Measurements from ENCODE around the gene RNF151.

RNF151 gene

DNA sequence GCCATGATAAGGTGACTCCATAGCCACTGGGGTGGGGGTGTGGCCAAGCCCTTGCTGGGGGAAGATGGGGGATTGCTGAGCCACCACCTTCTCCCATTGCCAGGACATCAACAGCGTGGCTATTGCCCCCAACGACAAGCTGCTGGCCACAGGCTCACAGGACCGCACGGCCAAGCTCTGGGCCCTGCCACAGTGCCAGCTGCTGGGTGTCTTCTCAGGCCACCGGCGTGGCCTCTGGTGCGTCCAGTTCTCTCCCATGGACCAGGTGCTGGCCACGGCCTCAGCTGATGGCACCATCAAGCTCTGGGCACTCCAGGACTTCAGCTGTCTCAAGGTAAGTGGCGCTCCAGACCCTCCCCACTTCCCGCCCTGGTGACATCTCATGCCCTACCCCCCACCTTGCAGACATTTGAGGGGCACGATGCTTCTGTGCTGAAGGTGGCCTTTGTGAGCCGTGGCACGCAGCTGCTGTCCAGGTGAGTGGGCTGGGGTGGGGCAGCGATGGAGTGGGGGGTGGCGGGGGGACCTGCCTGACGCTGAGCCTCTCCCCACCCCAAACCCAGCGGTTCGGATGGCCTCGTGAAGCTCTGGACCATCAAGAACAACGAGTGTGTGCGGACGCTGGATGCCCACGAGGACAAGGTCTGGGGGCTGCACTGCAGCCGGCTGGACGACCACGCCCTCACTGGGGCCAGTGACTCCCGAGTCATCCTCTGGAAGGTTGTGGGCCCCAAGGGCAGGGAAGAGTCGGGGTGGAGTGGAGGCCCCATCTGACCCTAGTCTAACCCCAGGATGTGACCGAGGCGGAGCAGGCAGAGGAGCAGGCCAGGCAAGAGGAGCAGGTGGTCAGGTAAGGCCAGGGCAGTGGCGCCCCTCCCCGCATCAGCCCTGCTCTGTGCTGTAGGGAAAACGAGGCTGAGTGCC lies 10.6 kb downstream of the RNF151 start:
- no peak overlapping the region for H3K4me3 ChIP-seq (ENCODE audit: low read depth, low read length)
- no peak for DNase-seq (ENCODE audit: low read depth)
- TF ChIP-seq, protein P1, sequence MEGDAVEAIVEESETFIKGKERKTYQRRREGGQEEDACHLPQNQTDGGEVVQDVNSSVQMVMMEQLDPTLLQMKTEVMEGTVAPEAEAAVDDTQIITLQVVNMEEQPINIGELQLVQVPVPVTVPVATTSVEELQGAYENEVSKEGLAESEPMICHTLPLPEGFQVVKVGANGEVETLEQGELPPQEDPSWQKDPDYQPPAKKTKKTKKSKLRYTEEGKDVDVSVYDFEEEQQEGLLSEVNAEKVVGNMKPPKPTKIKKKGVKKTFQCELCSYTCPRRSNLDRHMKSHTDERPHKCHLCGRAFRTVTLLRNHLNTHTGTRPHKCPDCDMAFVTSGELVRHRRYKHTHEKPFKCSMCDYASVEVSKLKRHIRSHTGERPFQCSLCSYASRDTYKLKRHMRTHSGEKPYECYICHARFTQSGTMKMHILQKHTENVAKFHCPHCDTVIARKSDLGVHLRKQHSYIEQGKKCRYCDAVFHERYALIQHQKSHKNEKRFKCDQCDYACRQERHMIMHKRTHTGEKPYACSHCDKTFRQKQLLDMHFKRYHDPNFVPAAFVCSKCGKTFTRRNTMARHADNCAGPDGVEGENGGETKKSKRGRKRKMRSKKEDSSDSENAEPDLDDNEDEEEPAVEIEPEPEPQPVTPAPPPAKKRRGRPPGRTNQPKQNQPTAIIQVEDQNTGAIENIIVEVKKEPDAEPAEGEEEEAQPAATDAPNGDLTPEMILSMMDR (IDR thresholded peaks at IDR 0.05; ENCODE audit: insufficient read depth, low read depth, low read length, missing control alignments): no peak

DNA sequence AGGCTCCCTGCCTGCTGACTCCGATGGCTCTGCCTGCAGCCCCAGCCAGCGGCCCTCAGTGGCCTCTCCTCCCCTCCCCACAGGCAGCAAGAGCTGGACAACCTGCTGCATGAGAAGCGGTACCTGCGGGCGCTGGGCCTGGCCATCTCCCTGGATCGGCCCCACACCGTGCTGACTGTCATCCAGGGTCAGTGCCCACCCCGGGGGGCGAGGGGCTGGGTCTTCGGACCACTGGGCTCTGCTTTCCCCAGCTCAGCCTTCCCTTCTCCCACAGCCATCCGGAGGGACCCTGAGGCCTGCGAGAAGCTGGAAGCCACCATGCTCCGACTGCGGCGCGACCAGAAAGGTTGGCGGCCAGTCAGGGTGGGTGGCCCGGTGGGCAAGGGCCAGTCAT lies 11.2 kb downstream of the RNF151 start:
- H3K4me3 ChIP-seq (ENCODE audit: low read depth, low read length): no peak overlapping the region
- DNase-seq (ENCODE audit: low read depth): no peak
- TF ChIP-seq, protein P1 (IDR thresholded peaks at IDR 0.05; ENCODE audit: insufficient read depth, low read depth, low read length, missing control alignments): no peak

DNA sequence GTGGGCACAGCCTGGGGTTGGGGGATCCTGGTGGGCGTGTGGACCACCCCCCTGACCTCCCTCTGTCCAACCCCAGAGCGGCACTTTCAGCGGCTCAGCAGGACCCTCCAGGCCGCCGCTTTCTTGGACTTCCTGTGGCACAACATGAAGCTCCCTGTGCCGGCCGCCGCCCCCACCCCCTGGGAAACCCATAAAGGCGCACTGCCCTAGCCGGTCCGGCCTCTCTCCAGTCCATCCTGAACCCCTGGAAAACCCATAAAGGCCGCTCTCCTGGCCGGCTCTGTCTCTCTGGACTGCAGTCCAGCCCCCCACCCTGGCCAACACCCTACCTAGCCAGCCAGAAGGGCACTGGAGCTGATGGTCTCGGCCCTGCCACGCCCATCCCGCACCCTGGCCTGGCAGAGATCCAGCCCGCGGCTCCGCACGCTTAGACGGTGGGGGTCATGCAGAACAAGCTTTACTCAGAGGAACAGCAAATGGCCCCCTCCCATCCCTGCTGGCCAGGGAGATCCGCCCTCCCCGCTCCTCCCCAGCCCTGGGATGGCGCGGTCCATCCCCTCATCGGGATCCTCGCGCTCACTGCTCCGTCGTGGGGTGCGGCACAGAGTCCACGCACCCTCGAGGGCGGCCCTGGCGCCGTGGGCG lies 11.9 kb downstream of the RNF151 start:
- TF ChIP-seq, protein P1 (IDR thresholded peaks at IDR 0.05; ENCODE audit: insufficient read depth, low read depth, low read length, missing control alignments): no peak
- DNase-seq (ENCODE audit: low read depth): no peak
- no peak overlapping the region for H3K4me3 ChIP-seq (ENCODE audit: low read depth, low read length)

DNA sequence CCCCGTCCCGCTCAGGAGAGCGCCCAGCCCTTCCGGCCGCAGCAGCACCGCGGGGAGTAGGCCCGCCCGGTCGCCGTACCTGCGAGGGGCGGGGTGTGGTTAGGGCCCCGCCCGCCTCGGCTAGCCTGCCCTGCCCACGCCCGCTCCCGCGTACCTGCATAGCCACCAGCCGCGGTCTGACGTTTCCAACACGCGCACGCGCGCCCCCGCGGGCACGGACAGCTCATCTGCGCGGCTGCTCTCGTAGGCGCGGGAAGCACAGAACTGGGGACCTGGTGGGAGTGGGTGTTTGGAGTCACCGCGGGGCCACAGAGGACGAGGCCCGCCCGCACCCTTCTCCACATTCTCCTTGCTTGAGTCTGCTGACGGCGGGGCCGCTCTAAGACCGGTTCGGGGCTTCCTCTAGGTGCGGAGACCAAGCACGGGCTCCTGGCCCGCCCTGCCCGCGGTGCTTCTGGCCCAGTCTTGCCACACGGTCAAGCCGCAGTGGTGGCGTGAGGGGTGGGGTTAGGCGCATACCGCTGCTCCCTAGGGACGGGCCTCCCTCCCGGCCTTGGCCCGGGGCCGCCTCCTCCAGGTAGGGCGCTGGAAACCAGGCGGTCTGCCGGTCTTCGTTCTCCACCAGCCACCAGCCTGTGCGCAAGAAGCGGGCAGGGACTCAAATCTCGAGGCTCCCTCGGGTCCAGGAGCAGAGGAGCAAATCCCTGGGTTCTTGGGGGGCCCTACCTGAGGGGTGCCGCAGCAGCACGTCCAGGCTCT lies 12.8 kb downstream of the RNF151 start:
- TF ChIP-seq, protein P1 (IDR thresholded peaks at IDR 0.05; ENCODE audit: insufficient read depth, low read depth, low read length, missing control alignments): no peak
- H3K4me3 ChIP-seq (ENCODE audit: low read depth, low read length): no peak overlapping the region
- DNase-seq (ENCODE audit: low read depth): no peak

DNA sequence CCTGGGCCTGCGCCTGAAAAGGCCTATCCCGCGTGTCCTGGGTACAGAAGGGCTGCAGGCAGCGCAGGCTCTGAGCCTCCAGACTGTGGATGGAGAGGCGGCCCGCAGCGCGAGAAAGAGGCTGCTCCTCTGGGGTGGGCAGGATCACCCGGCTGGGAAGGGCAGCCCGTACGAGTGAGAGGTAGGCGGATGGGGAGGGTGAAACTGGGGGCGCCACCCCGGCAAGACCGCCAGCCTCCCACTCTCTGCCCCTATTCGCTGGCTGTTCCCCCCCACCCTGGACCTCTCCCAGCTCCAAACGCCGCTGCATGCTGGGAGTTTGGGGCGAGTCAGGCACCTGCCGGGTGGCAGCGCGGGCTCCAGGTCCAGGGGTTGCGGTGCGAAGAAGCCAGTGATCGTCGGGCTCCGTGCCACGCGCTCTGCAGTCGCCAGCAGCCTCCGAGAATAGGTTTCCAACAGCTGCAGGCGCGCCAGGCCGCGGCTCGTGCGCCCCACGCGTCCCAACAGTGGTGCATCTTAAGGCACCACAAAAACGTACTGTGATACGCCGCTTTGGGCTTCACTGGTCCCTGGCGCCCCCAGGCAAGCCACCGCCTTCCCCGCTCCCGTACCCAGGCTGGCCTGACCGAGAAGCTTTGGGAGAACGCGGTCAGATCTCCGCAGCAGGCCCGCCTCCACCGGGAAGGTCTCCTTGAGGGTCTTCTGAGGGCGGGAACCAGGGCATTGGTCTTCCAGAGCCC lies 13.5 kb downstream of the RNF151 start:
- H3K4me3 ChIP-seq (ENCODE audit: low read depth, low read length): no peak overlapping the region
- no peak for DNase-seq (ENCODE audit: low read depth)
- TF ChIP-seq, protein P1 (IDR thresholded peaks at IDR 0.05; ENCODE audit: insufficient read depth, low read depth, low read length, missing control alignments): no peak

DNA sequence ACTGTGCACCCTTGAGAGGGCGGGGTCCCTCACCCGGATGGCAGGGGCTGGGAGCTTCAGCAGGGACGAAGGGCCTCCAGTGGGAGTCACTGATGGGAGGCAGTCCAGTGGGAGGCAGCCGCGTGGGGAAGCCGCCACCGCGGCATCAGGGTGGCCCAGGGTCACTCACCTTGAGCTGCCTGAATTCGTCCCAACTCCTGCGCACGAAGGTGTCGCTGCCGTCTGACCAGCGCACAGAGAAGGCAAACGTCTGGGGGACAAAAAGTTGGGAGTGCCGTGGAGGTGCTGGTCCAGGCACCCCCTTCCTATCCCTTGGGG lies 14.1 kb downstream of the RNF151 start:
- H3K4me3 ChIP-seq (ENCODE audit: low read depth, low read length): no peak overlapping the region
- TF ChIP-seq, protein P1 (IDR thresholded peaks at IDR 0.05; ENCODE audit: insufficient read depth, low read depth, low read length, missing control alignments): no peak
- no peak for DNase-seq (ENCODE audit: low read depth)

Measured in GM12865 (cell line).